HepG2 (cell line): ENCODE data around the gene ETFDH. TPM values are rescaled to one million over a fixed set of nuclear protein-coding genes. Genes with fewer than 3 reads are reported as not detected.

Experiments used
- ADNP ChIP-seq: sonication (generic); formaldehyde crosslinking; IDR thresholded peaks from 2 replicates; pipeline ENCODE4 v1.4.0; 2020; ENCODE audit warnings: missing genetic modification reagents
- ARNT ChIP-seq: fragments of 450-650 bp; IDR thresholded peaks from 2 replicates; pipeline ENCODE4 v1.6.1; 2017
- ATF1 ChIP-seq: IDR thresholded peaks from 2 replicates; pipeline ENCODE4 v1.6.1; 2016; ENCODE audit warnings: mild to moderate bottlenecking, control low read depth
- CBX1 ChIP-seq: IDR thresholded peaks from one replicate; pipeline ENCODE4 v1.6.1; 2016; ENCODE audit warnings: antibody characterized with exemption, low read depth
- GZF1 ChIP-seq: sonication (generic); formaldehyde crosslinking; IDR thresholded peaks from 2 replicates; pipeline ENCODE4 v1.5.1; 2020; ENCODE audit warnings: mild to moderate bottlenecking, missing genetic modification reagents
- JARID2 ChIP-seq: sonication (generic); formaldehyde crosslinking; IDR thresholded peaks from 2 replicates; pipeline ENCODE4 v1.8.1; 2023; ENCODE audit warnings: missing genetic modification reagents, inconsistent platforms; ENCODE audit not compliant: insufficient replicate concordance
- MAFF ChIP-seq: IDR thresholded peaks from 2 replicates; pipeline ENCODE4 v1.6.1; 2011; ENCODE audit warnings: low read depth, low read length, improper control_type of control experiment
- RBM39 ChIP-seq: fragments of 200-400 bp; formaldehyde crosslinking; IDR thresholded peaks from one replicate; pipeline ENCODE4 v1.6.1; 2018; ENCODE audit warnings: antibody characterized with exemption, mild to moderate bottlenecking, low read depth, low read length; ENCODE audit not compliant: poor library complexity, severe bottlenecking
- ZBTB38 ChIP-seq: sonication (generic); formaldehyde crosslinking; IDR thresholded peaks from 2 replicates; pipeline ENCODE4 v1.5.1; 2020; ENCODE audit warnings: mild to moderate bottlenecking, missing genetic modification reagents
- ZNF160 ChIP-seq: sonication (generic); formaldehyde crosslinking; IDR thresholded peaks from 2 replicates; pipeline ENCODE4 v1.8.0; 2022; ENCODE audit warnings: mild to moderate bottlenecking, inconsistent platforms, missing genetic modification reagents
- ZNF562 ChIP-seq: sonication (generic); formaldehyde crosslinking; IDR thresholded peaks from 2 replicates; pipeline ENCODE4 v1.8.0; 2022; ENCODE audit warnings: missing genetic modification reagents, borderline replicate concordance
- ZNF790 ChIP-seq: sonication (generic); formaldehyde crosslinking; IDR thresholded peaks from 2 replicates; pipeline ENCODE4 v1.8.0; 2022; ENCODE audit warnings: missing genetic modification reagents, mild to moderate bottlenecking, borderline replicate concordance
- ZNF816 ChIP-seq: sonication (generic); formaldehyde crosslinking; IDR thresholded peaks from 2 replicates; pipeline ENCODE4 v1.8.0; 2022; ENCODE audit warnings: missing genetic modification reagents, mild to moderate bottlenecking, borderline replicate concordance
- polyA plus RNA-seq, 8 experiments: library from polyadenylated mRNA; depleted of rRNA in 3 of 8; stranded (reverse) in 7 of 8; unstranded in 1 of 8; fragments of >200 nt; fragmentation: Illumina TruSeq in 4 of 8; extraction: Trizol in 4 of 8; gene quantifications; 2 replicates each; pipeline versions ENCODE4 v1.2.1 to v1.2.3, GENCODE V29; 2011 to 2016; ENCODE audit warnings: low read depth in 4 of 8, missing spikeins in 1 of 8, mixed read lengths in 1 of 8; ENCODE audit not compliant: insufficient read depth in 1 of 8
- total RNA-seq, 5 experiments: library from RNA; depleted of rRNA; stranded (reverse); fragments of >200 nt; fragmentation: Illumina TruSeq; extraction: Trizol; gene quantifications; 2 replicates each; pipeline ENCODE4 v1.2.3, GENCODE V29; 2016; ENCODE audit warnings: low read depth in 1 of 5
- TF ChIP-seq, protein P1 (sequence below): sonication (generic); formaldehyde crosslinking; IDR thresholded peaks from 2 replicates; pipeline ENCODE4 v1.4.0; 2020; ENCODE audit warnings: missing genetic modification reagents, mild to moderate bottlenecking, borderline replicate concordance
- TF ChIP-seq, protein P2 (sequence below): sonication (generic); formaldehyde crosslinking; IDR thresholded peaks from 2 replicates; pipeline ENCODE4; 2020; ENCODE audit warnings: missing genetic modification reagents, mild to moderate bottlenecking, borderline replicate concordance
- TF ChIP-seq, protein P3 (sequence below): sonication (generic); formaldehyde crosslinking; IDR thresholded peaks from 2 replicates; pipeline ENCODE4 v1.4.0; 2020; ENCODE audit warnings: low read depth, mild to moderate bottlenecking, missing genetic modification reagents
- TF ChIP-seq, protein P4 (sequence below): sonication (generic); formaldehyde crosslinking; IDR thresholded peaks from 2 replicates; pipeline ENCODE4 v1.4.0; 2020; ENCODE audit warnings: mild to moderate bottlenecking, missing genetic modification reagents
- TF ChIP-seq, protein P5 (sequence below): sonication (generic); formaldehyde crosslinking; IDR thresholded peaks from 2 replicates; pipeline ENCODE4 v1.4.0; 2020; ENCODE audit warnings: mild to moderate bottlenecking, low read depth, missing genetic modification reagents
- TF ChIP-seq, protein P6 (sequence below): sonication (generic); formaldehyde crosslinking; conservative IDR thresholded peaks from 2 replicates; pipeline ENCODE4 v1.8.1; 2023; ENCODE audit warnings: missing genetic modification reagents

ETFDH gene
- total and polyA plus RNA-seq, 2 of the 13 experiments (the other 11 are each of a cell fraction or from before 2014, with no cell fraction given) = 14.7 to 17.8 TPM

DNA sequence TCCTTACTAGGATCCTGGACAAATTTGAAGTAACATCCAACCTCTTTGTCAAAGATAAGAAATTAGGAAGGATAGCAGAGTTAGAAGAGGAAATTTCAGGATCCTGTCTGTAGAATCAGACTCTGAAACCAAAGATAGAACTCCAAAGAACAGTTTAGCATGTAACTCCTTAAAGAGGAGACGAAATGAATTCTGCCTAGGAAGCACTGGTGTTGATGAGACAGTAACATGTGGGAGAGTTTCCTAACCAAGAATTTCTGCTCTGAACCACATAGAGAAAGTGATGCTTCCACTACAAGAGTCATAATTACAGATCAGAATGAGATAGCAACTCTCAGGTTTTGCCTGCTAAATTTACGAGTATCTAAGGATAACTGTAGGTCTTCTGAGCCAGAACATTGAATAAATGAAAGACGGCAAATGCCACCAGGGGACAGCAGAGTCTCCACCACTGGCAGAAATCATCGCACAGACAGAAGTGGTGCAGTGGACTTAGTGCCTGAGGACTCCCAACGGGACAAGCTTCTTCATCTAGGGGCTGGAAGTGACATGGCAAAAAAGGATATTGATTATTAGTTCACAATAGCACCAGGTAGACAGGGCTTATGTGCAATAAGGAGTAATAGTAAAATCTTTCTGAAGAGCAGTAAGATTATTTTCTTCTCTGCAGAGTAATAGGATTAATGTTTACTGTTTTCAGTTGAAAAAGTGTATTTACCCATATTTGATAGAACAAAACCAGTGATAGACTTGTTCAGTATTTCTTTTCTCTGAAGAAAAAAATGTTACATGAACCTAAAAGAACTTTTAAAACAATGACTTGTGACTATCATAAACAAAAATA lies 57.8 kb downstream of the ETFDH start (continued):
- TF ChIP-seq, protein P1, sequence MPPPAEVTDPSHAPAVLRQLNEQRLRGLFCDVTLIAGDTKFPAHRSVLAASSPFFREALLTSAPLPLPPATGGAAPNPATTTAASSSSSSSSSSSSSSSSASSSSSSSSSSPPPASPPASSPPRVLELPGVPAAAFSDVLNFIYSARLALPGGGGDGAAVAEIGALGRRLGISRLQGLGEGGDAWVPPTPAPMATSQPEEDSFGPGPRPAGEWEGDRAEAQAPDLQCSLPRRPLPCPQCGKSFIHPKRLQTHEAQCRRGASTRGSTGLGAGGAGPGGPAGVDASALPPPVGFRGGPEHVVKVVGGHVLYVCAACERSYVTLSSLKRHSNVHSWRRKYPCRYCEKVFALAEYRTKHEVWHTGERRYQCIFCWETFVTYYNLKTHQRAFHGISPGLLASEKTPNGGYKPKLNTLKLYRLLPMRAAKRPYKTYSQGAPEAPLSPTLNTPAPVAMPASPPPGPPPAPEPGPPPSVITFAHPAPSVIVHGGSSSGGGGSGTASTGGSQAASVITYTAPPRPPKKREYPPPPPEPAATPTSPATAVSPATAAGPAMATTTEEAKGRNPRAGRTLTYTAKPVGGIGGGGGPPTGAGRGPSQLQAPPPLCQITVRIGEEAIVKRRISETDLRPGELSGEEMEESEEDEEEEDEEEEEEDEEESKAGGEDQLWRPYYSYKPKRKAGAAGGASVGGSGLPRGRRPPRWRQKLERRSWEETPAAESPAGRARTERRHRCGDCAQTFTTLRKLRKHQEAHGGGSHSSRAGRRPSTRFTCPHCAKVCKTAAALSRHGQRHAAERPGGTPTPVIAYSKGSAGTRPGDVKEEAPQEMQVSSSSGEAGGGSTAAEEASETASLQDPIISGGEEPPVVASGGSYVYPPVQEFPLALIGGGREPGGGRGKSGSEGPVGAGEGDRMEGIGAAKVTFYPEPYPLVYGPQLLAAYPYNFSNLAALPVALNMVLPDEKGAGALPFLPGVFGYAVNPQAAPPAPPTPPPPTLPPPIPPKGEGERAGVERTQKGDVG (CRISPR knock-in tag) = no peak
- TF ChIP-seq RBM39 (no peak), ZNF562 (CRISPR knock-in tag) (no peak), ARNT (no peak), ZNF160 (CRISPR knock-in tag) (no peak), CBX1 (no peak), ATF1 (no peak), ZNF816 (CRISPR knock-in tag) (0 out of 2 replicates have a peak, but pooled peaks have one; percentile 26), ADNP (CRISPR knock-in tag) (no peak), ZBTB38 (CRISPR knock-in tag) (no peak), GZF1 (CRISPR knock-in tag) (no peak), MAFF (no peak), ZNF790 (CRISPR knock-in tag) (no peak), JARID2 (no peak)
- TF ChIP-seq, protein P2, sequence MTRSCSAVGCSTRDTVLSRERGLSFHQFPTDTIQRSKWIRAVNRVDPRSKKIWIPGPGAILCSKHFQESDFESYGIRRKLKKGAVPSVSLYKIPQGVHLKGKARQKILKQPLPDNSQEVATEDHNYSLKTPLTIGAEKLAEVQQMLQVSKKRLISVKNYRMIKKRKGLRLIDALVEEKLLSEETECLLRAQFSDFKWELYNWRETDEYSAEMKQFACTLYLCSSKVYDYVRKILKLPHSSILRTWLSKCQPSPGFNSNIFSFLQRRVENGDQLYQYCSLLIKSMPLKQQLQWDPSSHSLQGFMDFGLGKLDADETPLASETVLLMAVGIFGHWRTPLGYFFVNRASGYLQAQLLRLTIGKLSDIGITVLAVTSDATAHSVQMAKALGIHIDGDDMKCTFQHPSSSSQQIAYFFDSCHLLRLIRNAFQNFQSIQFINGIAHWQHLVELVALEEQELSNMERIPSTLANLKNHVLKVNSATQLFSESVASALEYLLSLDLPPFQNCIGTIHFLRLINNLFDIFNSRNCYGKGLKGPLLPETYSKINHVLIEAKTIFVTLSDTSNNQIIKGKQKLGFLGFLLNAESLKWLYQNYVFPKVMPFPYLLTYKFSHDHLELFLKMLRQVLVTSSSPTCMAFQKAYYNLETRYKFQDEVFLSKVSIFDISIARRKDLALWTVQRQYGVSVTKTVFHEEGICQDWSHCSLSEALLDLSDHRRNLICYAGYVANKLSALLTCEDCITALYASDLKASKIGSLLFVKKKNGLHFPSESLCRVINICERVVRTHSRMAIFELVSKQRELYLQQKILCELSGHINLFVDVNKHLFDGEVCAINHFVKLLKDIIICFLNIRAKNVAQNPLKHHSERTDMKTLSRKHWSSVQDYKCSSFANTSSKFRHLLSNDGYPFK (CRISPR knock-in tag) = no peak
- TF ChIP-seq, protein P3, sequence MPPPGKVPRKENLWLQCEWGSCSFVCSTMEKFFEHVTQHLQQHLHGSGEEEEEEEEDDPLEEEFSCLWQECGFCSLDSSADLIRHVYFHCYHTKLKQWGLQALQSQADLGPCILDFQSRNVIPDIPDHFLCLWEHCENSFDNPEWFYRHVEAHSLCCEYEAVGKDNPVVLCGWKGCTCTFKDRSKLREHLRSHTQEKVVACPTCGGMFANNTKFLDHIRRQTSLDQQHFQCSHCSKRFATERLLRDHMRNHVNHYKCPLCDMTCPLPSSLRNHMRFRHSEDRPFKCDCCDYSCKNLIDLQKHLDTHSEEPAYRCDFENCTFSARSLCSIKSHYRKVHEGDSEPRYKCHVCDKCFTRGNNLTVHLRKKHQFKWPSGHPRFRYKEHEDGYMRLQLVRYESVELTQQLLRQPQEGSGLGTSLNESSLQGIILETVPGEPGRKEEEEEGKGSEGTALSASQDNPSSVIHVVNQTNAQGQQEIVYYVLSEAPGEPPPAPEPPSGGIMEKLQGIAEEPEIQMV (CRISPR knock-in tag) = no peak
- TF ChIP-seq, protein P4, sequence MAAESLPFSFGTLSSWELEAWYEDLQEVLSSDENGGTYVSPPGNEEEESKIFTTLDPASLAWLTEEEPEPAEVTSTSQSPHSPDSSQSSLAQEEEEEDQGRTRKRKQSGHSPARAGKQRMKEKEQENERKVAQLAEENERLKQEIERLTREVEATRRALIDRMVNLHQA = no peak
- TF ChIP-seq, protein P5, sequence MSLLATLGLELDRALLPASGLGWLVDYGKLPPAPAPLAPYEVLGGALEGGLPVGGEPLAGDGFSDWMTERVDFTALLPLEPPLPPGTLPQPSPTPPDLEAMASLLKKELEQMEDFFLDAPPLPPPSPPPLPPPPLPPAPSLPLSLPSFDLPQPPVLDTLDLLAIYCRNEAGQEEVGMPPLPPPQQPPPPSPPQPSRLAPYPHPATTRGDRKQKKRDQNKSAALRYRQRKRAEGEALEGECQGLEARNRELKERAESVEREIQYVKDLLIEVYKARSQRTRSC (CRISPR knock-in tag) = no peak
- TF ChIP-seq, protein P6, sequence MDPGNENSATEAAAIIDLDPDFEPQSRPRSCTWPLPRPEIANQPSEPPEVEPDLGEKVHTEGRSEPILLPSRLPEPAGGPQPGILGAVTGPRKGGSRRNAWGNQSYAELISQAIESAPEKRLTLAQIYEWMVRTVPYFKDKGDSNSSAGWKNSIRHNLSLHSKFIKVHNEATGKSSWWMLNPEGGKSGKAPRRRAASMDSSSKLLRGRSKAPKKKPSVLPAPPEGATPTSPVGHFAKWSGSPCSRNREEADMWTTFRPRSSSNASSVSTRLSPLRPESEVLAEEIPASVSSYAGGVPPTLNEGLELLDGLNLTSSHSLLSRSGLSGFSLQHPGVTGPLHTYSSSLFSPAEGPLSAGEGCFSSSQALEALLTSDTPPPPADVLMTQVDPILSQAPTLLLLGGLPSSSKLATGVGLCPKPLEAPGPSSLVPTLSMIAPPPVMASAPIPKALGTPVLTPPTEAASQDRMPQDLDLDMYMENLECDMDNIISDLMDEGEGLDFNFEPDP (CRISPR knock-in tag) = no peak
